SK-N-SH treated with all-trans-retinoic acid at 6 μM for 48 hours (cell line): Measurements from ENCODE around the gene TMEM132C.

Source experiments
- ATAC-seq: fragments of 200-7000 bp; cut with Tn5 transposase; 3 replicates; pipeline ENCODE4 v1.9.1; 2020; ENCODE audit warnings: mild to moderate bottlenecking, moderate library complexity
- BACH2 ChIP-seq: fragments of 250-450 bp; sonication (Bioruptor Pico); IDR thresholded peaks from 2 replicates; pipeline ENCODE4 v1.9.0; 2021; ENCODE audit warnings: mild to moderate bottlenecking, borderline replicate concordance
- CSDC2 ChIP-seq: fragments of 250-450 bp; sonication (Bioruptor Pico); IDR thresholded peaks from 2 replicates; pipeline ENCODE4 v1.5.0; 2020; ENCODE audit warnings: mild to moderate bottlenecking, moderate library complexity
- ESRRG ChIP-seq: fragments of 250-450 bp; sonication (Bioruptor Pico); IDR thresholded peaks from 2 replicates; pipeline ENCODE4 v1.6.1; 2021; ENCODE audit warnings: mild to moderate bottlenecking
- ISL1 ChIP-seq: fragments of 250-450 bp; sonication (Bioruptor Pico); IDR thresholded peaks from 2 replicates; pipeline ENCODE4 v2.1.2; 2022; ENCODE audit warnings: mild to moderate bottlenecking, moderate library complexity
- OSR1 ChIP-seq: fragments of 250-450 bp; sonication (Bioruptor Pico); IDR thresholded peaks from 2 replicates; pipeline ENCODE4 v1.8.0; 2022; ENCODE audit warnings: moderate library complexity, mild to moderate bottlenecking, inconsistent platforms
- PPARA ChIP-seq: fragments of 250-450 bp; sonication (Bioruptor Pico); IDR thresholded peaks from 2 replicates; pipeline ENCODE4 v1.5.0; 2020; ENCODE audit warnings: mild to moderate bottlenecking, borderline replicate concordance
- SNAI2 ChIP-seq: fragments of 250-450 bp; sonication (Bioruptor Pico); IDR thresholded peaks from 2 replicates; pipeline ENCODE4 v1.5.0; 2020; ENCODE audit warnings: mild to moderate bottlenecking, moderate library complexity
- TCF4 ChIP-seq: fragments of 250-450 bp; sonication (Bioruptor Pico); IDR thresholded peaks from 2 replicates; pipeline ENCODE4 v1.8.0; 2021; ENCODE audit warnings: mild to moderate bottlenecking, moderate library complexity, borderline replicate concordance
- TOX ChIP-seq: fragments of 250-450 bp; sonication (Bioruptor Pico); IDR thresholded peaks from 2 replicates; pipeline ENCODE4 v1.8.0; 2021; ENCODE audit warnings: mild to moderate bottlenecking, moderate library complexity, borderline replicate concordance
- ZC3H10 ChIP-seq: fragments of 250-450 bp; sonication (Bioruptor Pico); IDR thresholded peaks from 2 replicates; pipeline ENCODE4 v1.5.1; 2021; ENCODE audit warnings: mild to moderate bottlenecking, moderate library complexity
- ZFP3 ChIP-seq: fragments of 250-450 bp; sonication (Bioruptor Pico); IDR thresholded peaks from 2 replicates; pipeline ENCODE4 v1.5.0; 2020; ENCODE audit warnings: mild to moderate bottlenecking, moderate library complexity
- ZNF565 ChIP-seq: fragments of 450-650 bp; formaldehyde crosslinking; conservative IDR thresholded peaks from 2 replicates; pipeline ENCODE4 v1.5.0; 2020; ENCODE audit warnings: low read depth, mild to moderate bottlenecking, moderate library complexity
- ZNF70 ChIP-seq: fragments of 450-650 bp; formaldehyde crosslinking; IDR thresholded peaks from 2 replicates; pipeline ENCODE4 v1.5.0; 2020; ENCODE audit warnings: mild to moderate bottlenecking, moderate library complexity
- ZNF8 ChIP-seq: fragments of 450-650 bp; formaldehyde crosslinking; IDR thresholded peaks from 2 replicates; pipeline ENCODE4 v1.5.0; 2020; ENCODE audit warnings: mild to moderate bottlenecking, moderate library complexity
- TF ChIP-seq, protein P1 (sequence below): fragments of 250-450 bp; sonication (Bioruptor Pico); IDR thresholded peaks from 2 replicates; pipeline ENCODE4 v1.5.1; 2021; ENCODE audit warnings: mild to moderate bottlenecking, moderate library complexity
- TF ChIP-seq, protein P2 (sequence below): fragments of 250-450 bp; sonication (Bioruptor Pico); IDR thresholded peaks from 2 replicates; pipeline ENCODE4 v1.5.0; 2020; ENCODE audit warnings: mild to moderate bottlenecking, moderate library complexity
- TF ChIP-seq, protein P3 (sequence below): fragments of 250-450 bp; sonication (Bioruptor Pico); IDR thresholded peaks from 2 replicates; pipeline ENCODE4 v1.8.0; 2021; ENCODE audit warnings: low read depth, mild to moderate bottlenecking, moderate library complexity, borderline replicate concordance
- TF ChIP-seq, protein P4 (sequence below): fragments of 250-450 bp; sonication (Bioruptor Pico); IDR thresholded peaks from 2 replicates; pipeline ENCODE4 v1.8.0; 2020; ENCODE audit warnings: mild to moderate bottlenecking, moderate library complexity, borderline replicate concordance
- TF ChIP-seq, protein P5 (sequence below): fragments of 250-450 bp; sonication (Bioruptor Pico); IDR thresholded peaks from 2 replicates; pipeline ENCODE4 v1.5.1; 2020; ENCODE audit warnings: low read depth, mild to moderate bottlenecking, moderate library complexity

Gene TMEM132C

DNA sequence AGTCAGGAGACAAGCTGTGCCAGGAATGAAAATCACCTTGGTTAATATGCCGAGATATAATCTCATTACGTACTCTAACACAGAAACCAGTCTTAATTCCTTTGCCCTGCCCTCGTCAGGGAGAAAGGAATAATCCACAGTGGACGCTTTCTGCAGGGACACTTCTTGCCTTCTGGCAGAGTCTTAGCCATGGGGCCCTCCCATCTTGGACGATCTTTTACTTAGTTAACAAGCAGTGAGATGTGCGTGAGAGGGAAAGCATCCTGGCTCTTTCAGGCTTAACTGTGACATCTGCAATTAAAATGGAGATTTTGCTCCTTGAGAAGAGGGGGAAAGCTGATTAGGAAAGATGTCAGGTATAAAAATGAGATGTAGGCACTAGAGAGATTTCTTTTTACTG, 246.4 kb downstream of the TMEM132C start:
- ATAC-seq: no peak
- TF ChIP-seq PPARA (CRISPR knock-in tag): no peak
- TF ChIP-seq CSDC2 (CRISPR knock-in tag): no peak
- no peak for TF ChIP-seq ZC3H10 (CRISPR knock-in tag)
- TF ChIP-seq ISL1 (CRISPR knock-in tag): no peak
- TF ChIP-seq ZNF8 (CRISPR knock-in tag): no peak
- TF ChIP-seq, protein P1, sequence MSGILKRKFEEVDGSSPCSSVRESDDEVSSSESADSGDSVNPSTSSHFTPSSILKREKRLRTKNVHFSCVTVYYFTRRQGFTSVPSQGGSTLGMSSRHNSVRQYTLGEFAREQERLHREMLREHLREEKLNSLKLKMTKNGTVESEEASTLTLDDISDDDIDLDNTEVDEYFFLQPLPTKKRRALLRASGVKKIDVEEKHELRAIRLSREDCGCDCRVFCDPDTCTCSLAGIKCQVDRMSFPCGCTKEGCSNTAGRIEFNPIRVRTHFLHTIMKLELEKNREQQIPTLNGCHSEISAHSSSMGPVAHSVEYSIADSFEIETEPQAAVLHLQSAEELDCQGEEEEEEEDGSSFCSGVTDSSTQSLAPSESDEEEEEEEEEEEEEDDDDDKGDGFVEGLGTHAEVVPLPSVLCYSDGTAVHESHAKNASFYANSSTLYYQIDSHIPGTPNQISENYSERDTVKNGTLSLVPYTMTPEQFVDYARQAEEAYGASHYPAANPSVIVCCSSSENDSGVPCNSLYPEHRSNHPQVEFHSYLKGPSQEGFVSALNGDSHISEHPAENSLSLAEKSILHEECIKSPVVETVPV (CRISPR knock-in tag): no peak

DNA sequence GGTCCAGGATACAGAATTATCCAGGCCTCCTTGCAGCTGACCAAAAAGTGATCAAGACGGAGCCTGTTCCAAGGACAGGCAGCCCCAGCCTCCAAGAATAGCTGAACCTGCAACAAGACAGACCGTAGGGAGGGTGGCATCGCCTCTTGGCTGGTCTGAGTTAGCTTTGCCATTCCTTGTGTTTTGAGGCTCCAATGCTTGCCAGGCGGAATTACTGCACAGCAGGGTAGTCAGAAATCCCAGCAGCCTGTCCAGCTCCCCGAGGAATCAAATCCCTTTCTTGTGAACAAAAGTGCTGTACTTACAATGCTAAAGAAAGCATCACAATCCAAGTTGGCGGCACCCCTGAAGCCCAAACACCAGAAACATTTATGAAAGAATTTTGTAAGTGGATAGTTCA, 246.9 kb downstream of the TMEM132C start:
- TF ChIP-seq, protein P1 (CRISPR knock-in tag): no peak
- TF ChIP-seq OSR1 (CRISPR knock-in tag) (no peak), ISL1 (CRISPR knock-in tag) (no peak), ESRRG (CRISPR knock-in tag) (no peak), ZNF70 (no peak), BACH2 (no peak), PPARA (CRISPR knock-in tag) (no peak), TOX (CRISPR knock-in tag) (no peak)
- TF ChIP-seq, protein P2, sequence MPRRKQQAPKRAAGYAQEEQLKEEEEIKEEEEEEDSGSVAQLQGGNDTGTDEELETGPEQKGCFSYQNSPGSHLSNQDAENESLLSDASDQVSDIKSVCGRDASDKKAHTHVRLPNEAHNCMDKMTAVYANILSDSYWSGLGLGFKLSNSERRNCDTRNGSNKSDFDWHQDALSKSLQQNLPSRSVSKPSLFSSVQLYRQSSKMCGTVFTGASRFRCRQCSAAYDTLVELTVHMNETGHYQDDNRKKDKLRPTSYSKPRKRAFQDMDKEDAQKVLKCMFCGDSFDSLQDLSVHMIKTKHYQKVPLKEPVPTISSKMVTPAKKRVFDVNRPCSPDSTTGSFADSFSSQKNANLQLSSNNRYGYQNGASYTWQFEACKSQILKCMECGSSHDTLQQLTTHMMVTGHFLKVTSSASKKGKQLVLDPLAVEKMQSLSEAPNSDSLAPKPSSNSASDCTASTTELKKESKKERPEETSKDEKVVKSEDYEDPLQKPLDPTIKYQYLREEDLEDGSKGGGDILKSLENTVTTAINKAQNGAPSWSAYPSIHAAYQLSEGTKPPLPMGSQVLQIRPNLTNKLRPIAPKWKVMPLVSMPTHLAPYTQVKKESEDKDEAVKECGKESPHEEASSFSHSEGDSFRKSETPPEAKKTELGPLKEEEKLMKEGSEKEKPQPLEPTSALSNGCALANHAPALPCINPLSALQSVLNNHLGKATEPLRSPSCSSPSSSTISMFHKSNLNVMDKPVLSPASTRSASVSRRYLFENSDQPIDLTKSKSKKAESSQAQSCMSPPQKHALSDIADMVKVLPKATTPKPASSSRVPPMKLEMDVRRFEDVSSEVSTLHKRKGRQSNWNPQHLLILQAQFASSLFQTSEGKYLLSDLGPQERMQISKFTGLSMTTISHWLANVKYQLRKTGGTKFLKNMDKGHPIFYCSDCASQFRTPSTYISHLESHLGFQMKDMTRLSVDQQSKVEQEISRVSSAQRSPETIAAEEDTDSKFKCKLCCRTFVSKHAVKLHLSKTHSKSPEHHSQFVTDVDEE: no peak
- ATAC-seq: no peak

DNA sequence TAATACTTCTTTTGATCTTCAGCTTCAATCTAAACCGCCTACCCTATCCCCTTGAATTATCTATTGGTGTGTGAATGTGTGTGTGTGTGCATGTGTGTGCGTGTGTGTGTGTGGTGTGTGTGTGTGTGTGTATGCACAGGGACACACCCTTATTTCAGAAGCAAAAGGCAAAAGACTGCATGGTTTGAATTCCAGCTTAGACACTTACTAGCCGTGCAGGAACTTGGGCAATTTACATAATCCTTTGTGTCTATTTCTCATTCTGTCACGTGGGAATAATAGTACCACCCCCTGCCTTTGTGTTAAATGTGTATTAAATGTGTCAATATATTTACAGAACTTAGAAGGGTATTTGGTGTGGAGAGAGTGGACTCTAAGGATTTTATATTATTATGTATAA, 251.7 kb downstream of the TMEM132C start:
- TF ChIP-seq ZFP3 (CRISPR knock-in tag) (no peak), ESRRG (CRISPR knock-in tag) (no peak), ZNF565 (CRISPR knock-in tag) (no peak), TOX (CRISPR knock-in tag) (no peak), ZC3H10 (CRISPR knock-in tag) (no peak), ZNF70 (no peak), SNAI2 (no peak), TCF4 (CRISPR knock-in tag) (no peak)
- TF ChIP-seq, protein P3, sequence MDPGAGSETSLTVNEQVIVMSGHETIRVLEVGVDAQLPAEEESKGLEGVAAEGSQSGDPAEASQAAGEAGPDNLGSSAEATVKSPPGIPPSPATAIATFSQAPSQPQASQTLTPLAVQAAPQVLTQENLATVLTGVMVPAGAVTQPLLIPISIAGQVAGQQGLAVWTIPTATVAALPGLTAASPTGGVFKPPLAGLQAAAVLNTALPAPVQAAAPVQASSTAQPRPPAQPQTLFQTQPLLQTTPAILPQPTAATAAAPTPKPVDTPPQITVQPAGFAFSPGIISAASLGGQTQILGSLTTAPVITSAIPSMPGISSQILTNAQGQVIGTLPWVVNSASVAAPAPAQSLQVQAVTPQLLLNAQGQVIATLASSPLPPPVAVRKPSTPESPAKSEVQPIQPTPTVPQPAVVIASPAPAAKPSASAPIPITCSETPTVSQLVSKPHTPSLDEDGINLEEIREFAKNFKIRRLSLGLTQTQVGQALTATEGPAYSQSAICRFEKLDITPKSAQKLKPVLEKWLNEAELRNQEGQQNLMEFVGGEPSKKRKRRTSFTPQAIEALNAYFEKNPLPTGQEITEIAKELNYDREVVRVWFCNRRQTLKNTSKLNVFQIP (CRISPR knock-in tag): no peak
- TF ChIP-seq, protein P4, sequence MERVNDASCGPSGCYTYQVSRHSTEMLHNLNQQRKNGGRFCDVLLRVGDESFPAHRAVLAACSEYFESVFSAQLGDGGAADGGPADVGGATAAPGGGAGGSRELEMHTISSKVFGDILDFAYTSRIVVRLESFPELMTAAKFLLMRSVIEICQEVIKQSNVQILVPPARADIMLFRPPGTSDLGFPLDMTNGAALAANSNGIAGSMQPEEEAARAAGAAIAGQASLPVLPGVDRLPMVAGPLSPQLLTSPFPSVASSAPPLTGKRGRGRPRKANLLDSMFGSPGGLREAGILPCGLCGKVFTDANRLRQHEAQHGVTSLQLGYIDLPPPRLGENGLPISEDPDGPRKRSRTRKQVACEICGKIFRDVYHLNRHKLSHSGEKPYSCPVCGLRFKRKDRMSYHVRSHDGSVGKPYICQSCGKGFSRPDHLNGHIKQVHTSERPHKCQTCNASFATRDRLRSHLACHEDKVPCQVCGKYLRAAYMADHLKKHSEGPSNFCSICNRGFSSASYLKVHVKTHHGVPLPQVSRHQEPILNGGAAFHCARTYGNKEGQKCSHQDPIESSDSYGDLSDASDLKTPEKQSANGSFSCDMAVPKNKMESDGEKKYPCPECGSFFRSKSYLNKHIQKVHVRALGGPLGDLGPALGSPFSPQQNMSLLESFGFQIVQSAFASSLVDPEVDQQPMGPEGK (CRISPR knock-in tag): no peak
- TF ChIP-seq, protein P5, sequence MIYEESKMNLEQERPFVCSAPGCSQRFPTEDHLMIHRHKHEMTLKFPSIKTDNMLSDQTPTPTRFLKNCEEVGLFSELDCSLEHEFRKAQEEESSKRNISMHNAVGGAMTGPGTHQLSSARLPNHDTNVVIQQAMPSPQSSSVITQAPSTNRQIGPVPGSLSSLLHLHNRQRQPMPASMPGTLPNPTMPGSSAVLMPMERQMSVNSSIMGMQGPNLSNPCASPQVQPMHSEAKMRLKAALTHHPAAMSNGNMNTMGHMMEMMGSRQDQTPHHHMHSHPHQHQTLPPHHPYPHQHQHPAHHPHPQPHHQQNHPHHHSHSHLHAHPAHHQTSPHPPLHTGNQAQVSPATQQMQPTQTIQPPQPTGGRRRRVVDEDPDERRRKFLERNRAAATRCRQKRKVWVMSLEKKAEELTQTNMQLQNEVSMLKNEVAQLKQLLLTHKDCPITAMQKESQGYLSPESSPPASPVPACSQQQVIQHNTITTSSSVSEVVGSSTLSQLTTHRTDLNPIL: no peak
- TF ChIP-seq, protein P1 (CRISPR knock-in tag): no peak
- no peak for ATAC-seq
